PC-3 (cell line): ENCODE results near the gene OTOA.

ENCODE experiments used
- CTCF ChIP-seq: fragments of 300-600 bp; sonication (generic); conservative IDR thresholded peaks from 2 replicates; pipeline ENCODE4 v1.5.1; 2017; ENCODE audit warnings: antibody characterized with exemption, low read depth, mild to moderate bottlenecking, low read length
- EZH2 ChIP-seq: fragments of 300-600 bp; sonication (generic); IDR thresholded peaks from one replicate; pipeline ENCODE4 v1.6.1; 2017; ENCODE audit warnings: antibody characterized with exemption, mild to moderate bottlenecking, low read length; ENCODE audit not compliant: unreplicated experiment

DNA sequence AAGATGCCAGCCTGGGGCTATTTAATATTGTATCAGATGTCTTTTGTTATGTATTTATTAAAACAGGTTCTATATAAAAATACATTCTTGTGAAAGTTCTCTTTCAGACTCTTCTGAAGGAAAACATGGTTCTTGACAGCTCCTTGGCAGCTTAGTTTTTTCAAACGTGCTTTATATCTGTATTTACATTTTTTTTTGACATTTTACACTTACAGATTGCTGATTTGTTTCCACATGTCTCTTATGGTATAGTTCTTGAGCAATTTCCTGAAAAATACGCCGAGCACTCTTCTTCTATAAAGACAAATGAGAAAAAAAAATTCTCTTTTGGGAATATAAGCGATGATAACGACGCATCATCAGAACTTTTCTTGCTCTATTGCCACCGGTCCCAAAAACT is 20.9 kb upstream of the OTOA start:
- TF ChIP-seq CTCF (no peak), EZH2 (no peak)
